Stimulated activated CD8-positive, alpha-beta memory T cell treated with anti-CD3 and anti-CD28 coated beads, Interleukin-4, amount 100 ng/mL, for 24 hours (primary cell): Measurements from ENCODE around the gene ATP6V0A4.
"Not testable (repeated sequence)": the region's sequence is repeated elsewhere in the genome, so short reads cannot be mapped to it uniquely, and the experiment has no call there.

Experiments
- DNase-seq: peaks from one replicate; pipeline ENCODE4 v3.0.0-alpha.2; 2020; ENCODE audit warnings: low read depth

The ATP6V0A4 gene

DNA sequence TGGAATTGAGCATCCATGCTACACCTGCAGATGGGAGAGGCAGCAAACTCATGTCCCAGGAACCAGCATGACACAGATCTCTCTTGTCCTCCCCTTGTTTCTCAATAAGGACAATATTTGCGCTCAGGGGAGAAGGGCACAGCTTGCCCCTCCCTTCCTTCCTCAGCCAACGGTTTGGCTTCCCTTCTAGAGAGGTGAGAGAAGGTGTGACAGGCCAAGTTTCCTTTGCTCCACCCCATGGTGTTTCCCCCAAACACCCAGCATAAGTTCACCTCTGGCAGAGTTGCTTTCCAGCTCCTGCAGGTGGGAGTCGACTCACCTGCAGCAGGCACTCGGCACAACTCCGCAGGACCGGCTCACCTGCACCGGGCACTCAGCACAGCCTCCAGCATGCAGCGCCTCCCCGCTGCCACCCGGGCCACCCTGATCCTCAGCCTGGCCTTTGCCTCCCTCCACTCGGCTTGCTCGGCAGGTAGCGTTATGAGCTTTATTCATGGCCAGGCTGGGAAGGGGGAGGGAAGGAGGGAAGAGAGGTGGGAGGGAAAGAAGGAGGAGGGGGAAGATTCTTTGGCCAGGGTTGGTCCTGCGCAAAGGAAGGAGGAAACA is at the start of gene ATP6V0A4, which contains the start of gene TMEM213:
Gene ATP6V0A4, minus strand, starts transcription at position 482 of the 606 bp plus-strand sequence. CDS start 26,949 bp downstream, outside the sequence.
Gene TMEM213, plus strand, starts transcription at position 280 of the 606 bp plus-strand sequence. Its CDS starts 111 bp downstream, at position 391.
- no peak for DNase-seq

DNA sequence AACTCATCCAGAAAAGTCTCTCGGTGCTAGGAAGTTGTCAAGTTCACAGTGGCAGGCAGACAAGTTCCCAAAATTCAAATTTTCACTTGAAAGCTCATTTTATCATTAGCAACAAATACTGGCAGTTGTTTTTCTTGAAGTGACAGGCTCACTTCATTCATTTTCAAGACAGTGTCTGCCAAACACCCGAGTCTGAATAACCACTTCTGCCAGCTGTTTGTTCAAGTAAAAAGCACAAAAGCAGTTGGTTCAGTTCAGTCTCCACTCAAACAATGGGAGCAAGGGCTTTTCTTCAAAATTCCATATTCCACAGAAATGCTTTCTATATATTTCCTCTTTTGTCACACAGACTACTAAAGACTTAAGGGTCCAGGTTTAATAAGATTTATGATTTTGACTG is 47.7 kb upstream of the ATP6V0A4 start:
- DNase-seq: no peak

DNA sequence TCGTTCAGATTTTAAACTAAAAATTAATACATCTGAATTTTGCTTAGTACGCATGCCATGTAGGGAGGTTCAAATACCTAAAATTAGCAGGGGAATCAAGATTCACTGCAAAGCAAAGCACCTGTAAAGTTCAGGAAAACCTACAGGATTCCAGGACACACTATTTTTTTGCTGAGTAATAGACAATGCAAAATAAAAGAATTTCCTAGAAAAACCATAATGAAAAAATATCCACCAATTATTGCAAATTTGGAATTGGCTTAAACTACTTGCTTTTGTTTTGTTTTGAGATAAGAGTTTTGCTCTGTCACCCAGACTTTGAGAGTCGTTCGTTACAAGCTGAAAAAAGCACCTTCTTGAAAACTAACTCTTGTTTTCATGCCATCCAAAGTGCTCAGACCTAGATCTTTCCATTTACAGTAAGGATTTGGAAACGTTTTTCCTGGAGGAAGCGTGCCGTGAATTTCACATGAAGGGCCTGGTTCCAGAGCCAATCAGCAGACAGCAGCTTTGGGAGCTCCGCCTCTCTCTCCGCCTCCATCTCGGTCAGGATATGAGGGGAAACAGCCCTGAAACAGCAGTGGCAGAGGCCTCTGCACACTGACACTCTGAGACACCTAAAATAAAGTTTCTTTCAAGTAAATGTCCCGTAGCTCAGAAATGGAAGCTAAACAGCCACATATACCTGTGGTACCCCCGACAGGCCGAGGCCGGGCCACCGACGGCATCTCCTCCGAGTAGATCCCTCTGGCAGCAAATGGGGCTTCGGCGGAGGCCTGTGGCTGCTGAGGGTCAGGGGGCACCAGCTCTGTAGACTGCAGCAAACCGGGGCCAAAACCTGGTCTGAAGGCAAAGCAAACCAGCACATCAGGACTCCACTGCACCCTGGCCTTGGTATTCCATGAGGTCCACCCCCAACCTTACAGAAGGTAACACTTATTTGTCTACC is 45.9 kb upstream of the ATP6V0A4 start:
- no peak for DNase-seq

DNA sequence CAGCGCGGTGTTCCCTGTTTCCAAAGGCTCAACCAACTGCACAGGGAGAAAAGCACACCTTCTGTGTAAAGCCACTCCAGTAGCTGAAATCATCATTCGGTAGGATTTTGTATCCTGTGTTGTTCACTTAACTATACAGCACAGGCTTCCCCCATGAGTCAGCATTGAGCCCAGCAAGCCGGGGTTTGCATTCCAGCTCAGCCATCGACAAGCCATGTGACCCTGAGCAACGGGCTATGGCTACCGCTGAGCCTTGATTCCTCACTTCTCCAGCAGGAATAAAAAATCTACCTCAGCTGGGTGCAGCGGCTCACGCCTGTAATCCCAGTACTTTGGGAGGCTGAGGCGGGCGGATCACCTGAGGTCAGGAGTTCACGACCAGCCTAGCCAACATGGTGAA is 44.1 kb upstream of the ATP6V0A4 start:
- no peak for DNase-seq

DNA sequence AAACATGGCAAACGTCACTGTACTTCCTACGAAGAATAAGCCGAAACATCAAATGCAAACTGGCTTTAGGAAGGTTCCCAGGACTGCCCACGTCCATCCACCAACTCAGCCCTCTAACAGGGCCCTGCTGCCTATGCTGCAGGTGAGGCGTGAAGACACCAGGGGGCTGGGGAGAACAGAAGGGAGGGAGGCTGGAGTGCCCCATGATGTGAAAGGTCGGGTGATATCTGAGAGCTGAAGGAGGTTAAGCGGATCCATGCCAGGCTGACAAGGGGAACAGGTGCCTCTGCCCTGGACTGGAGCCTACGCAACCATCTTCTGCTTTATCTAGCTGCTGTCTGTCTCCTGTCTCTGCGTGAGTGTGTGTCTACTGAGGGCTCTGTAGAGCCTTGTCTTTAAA is 40.2 kb upstream of the ATP6V0A4 start:
- DNase-seq: no peak

DNA sequence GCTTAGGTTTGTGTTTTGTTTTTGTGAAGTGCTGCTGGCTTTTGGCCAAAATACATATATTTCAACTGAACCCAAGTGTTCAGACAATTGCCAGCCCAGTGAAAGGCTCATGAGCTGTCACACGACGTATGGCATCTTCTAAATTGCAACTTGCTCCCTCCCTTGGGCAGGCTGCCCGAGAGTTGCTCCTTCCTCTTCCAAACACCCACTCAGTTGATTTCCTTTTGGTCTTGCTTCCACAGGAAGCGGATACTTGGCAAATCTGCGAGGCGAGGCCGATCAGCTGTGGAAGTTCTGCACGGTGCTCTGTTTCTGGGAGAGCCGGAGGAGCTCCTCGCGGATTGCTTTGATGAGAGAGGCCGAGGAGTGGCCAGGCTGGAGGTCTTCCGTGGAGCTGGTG is 39.6 kb upstream of the ATP6V0A4 start:
- DNase-seq: no peak

DNA sequence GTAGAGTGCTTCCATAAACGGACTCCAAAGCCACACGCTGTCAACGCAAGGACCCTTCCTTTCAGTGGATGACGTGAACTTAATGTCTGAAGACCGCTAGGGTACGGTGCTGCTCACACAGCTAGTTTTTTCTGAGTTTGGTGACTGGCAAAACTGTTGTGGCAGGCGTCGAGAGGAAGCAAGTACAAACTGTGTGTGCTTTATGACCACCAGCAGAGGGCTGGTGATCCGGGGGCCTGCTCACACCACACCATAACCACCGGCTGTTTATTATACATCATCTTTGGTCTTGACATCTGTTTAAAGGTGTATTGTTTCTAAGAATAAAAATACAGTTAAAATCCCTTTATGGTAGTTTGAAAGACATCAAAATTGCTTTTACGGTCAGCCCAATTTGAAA is 37.1 kb upstream of the ATP6V0A4 start:
- DNase-seq: no peak

DNA sequence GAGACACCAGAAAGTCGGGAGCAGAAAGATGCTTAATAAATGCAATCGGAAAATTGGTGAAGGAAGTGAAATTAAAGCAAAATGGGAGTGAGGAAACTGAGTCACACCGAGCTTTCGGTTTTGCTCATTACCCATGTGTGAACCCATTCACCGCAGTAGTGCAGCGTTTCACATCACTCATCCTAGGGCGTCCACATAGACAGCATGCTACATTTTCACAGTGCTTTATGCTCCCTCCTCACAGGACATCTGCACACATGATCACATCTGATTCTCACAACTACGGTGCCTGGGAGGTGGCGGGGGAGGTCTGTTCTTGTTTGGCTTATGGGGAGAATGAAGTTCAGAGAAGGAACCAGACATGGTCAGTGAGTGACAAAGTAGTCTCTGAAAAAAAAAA is 36.6 kb upstream of the ATP6V0A4 start:
- no peak for DNase-seq

DNA sequence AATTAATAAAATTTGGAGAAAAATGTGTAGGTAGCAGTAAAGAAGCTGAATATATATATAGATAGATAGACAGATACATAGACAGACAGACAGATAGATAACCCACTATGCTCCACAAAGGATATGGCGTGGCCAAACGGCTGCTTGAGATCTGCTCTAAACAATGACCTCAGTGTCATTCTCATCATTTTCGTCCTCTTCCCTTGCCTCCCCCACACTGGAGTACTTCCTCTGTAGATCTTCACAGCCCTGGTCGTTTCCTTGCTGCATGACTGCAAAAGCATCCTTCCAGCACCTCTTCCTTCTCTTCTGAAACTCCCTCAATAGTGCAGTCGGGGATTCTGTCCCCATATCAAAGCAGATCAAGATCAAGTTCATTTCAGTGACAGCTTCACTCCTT is 35.6 kb upstream of the ATP6V0A4 start:
- DNase-seq: no peak

DNA sequence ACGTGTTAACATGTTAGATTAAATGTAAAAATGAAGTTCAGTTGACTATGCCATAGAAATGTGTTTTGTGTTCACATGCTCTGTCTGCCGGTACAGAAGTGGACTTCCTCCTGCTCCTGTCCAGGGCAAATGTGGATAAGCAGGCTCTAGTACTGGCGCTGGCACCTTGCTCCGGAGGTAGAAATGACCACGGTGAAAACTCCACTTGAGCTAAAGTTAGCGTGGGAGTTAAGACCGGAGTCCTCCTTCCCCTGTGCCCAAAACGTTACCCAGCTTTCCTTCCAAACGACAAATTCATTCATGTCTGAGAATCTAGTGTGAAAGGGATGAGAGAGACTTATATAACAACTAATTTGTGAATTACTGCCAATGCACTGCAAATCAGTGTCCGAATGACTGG is 35.0 kb upstream of the ATP6V0A4 start:
- DNase-seq: no peak

DNA sequence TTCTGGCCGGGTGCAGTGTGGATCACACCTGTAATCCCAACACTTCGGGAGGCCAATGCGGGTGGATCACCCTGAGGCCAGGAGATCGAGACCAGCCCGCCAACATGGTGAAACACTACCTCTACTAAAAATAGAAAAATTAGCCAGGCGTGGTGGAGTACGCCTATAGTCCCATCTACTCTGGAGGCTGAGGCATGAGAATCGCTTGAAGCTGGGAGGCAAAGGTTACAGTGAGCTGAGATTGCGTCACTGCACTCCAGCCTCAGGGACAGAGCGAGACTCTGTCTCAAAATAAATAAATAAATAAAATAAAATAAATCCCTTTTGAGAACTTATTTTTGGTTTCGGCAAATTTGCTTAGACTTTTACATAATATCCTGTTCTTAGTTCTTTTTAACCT is 31.3 kb upstream of the ATP6V0A4 start:
- no peak for DNase-seq

DNA sequence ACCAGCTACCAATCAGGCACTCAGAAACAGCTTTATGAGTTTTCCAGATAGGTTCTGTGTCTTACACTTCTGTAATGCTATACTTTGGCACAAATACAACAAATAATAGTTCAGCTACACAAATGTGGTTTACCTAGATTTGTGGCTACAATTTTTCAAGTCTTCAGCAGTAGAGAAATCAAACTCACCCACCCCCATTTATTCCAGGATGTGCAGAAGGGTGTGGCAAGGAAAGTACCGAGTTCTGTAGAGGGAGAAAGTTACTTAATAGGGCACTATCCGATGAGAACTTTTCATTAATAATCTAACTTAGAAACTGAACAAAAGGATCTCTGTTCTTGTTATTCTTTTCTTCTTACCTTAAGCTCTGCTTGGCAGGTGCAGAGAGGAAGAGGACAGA is 30.3 kb upstream of the ATP6V0A4 start:
- no peak for DNase-seq

DNA sequence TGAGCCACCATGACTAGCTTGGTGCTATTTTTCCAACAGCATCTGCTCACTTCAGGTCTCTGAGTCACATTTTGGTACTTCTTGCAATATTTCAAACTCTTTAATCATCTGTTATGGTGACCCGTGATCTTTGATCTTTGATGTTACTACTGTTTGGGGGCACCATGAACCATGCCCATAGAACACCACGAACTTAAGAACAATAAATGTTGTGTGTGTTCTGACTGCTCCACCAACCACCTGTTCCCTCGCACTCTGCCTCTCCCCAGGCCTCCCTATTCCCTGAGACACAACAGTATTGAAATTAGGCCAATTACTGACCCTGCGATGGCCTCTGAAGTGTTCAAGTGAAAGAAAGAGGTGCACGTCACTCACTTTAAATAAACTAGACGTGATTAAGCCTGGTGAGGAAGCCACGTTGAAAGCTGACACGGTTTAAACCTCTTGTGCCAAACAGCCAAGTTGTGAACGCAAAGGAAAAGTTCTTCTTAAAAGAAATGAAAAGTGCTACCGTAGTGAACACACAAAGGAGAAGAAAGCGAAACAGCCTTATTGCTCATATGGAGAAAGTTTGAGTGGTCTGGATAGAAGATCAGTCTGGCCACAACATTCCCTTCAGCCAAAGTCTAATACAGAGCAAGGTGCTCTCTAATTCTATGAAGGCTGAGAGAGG is 27.2 kb upstream of the ATP6V0A4 start:
- DNase-seq: no peak

DNA sequence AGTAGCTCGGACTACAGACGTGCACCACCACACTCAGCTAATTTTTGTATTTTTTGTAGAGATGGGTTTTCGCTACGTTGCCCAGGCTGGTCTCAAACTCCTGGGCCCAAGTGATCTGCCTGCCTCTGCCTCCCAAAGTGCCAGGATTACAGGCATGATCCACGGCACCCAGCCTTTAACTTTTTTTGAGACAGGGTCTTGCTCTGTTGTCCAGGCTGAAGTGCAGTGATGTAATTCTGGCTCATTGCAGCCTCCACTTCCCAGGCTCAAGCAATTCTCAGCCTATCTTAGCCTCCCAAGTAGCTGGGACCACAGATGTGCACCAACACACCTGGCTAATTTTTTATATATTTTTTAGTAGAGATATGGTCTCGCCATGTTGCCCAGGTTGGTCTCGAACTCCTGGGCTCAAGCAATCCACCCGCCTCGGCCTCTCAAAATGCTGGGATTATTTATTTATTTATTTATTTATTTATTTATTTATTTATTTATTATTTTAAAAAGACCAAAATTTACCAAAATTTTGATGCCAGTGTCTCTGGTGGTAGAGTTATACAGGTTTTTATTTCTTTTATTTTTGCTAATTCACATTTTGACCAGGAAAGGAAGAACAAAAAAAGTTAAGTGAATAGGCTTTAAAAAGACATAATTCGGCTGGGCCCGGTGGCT is 25.0 kb upstream of the ATP6V0A4 start:
- DNase-seq: no peak

DNA sequence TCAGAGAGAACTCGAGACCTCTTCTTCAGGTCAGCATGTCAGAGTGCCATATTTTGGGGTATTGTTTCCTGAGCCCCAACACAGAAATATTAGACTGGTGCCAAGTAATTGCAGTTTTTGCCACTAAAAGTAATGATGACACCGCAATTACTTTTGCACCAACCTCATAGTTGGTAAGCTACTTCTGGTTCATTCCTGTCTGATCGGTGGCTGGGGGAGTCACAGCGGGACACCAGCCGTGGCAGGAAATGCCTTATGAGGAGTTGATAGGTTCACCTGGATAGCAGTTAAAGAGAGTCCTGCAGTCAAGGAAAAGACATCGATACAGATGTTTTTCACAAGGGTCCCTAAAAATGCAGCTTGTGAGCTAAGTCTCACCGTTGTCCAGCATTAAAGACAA is 23.9 kb upstream of the ATP6V0A4 start:
- DNase-seq: no peak

DNA sequence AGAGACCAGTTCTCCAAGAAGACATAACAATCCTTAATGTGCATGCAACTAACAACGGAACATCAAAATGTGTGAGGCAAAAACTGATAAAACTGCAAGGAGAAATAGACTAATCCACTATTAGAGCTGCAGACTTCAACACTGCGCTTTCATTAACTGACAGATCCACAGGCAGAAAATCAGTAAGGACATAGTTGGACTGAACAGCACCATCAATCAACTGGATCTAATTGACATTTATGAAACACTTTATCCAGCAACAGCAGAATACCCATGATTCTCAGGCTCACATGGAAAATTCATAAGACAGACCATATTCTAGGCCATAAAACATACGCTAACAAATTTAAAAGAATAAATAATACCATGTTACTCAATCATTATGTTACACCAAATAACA is 21.6 kb upstream of the ATP6V0A4 start:
- no peak for DNase-seq

DNA sequence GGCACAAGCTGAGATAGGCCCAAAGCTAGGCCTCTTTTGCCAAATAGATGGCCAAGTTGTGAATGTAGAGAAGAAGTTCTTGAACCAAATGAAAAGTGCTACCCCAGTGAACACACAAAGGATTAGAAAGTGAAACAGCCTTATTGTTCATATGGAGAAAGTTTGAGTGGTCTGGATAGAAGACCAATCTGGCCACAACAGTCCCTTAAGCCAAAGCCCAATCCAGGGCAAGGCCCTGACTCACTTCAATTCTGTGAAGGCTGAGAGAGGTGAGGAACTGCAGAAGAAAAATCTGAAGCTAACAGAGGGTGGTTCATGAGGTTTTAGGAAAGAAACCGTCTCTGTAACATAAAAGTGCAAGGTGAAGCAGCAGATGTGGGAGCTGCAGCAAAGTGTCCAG is 18.7 kb upstream of the ATP6V0A4 start:
- DNase-seq: no peak

DNA sequence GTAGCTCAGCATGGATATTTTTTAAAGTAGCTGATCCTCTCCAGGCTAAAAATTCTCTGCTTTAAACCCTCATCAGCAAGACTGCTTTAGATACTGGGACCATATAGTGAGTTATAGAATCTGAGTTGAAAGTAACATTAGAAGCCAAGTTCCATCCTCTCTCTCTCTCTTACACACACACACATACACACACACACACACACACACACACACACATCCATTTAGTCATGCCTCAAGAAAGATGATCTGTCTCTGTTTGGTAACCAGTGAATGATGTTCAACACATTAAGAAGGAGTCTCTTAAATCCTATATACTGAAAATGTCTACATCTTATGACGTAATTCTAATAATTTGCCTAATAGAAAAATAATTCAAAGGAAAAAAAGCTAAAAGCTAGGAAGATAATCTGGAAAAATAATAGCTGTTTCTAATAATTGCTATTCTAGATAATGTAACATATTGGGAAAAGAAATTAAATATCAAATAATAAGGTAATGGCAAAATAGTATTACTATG is 16.9 kb upstream of the ATP6V0A4 start:
- DNase-seq: no peak

DNA sequence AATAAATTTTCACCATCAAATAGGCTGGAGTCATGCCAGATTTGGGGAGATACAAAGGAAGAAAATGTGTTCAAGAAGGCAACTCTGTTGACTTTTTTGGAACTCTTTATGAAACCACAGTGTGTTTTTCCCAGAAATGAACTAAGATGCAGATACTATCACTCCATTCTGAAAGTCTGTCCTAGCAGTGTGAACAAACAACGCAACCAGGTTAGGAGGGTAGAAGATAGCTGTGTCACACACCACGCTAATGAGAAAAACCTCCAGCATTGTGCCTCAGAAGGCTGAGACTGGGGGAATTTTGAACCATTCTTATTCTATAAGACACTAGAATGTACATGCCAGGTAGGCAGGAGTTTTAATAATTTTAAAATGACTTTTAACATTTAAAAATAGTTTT is 15.9 kb upstream of the ATP6V0A4 start:
- DNase-seq: no peak

DNA sequence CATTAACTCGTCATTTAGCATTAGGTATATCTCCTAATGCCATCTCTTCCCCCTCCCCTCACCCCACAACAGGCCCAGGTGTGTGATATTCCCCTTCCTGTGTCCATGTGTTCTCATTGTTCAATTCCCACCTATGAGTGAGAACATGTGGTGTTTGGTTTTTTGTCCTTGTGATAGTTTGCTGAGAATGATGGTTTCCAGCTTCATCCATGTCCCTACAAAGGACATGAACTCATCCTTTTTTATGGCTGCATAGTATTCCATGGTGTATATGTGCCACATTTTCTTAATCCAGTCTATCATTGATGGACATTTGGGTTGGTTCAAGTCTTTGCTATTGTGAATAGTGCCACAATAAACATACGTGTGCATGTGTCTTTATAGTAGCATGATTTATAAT is 13.3 kb upstream of the ATP6V0A4 start:
- DNase-seq: not testable (repeated sequence)

DNA sequence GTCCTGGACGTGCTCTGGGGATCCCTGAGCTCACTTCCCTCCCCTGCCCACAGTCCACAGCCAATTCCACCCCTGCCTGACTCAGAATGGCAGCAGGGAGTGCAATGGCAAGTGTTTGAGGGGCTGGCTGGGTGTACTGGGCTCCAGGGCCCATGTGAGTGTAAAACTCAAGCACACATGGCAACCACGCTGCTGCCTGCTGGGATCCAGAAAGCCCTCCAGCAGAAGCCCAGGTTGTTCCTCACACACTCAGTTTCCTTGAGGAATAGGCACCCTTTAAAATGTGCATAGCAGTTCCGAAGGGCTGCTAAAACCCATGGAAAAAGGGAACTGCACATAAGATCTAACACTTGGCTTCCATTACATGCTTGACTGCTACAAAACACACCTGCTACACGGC is 11.3 kb upstream of the ATP6V0A4 start:
- DNase-seq: no peak

DNA sequence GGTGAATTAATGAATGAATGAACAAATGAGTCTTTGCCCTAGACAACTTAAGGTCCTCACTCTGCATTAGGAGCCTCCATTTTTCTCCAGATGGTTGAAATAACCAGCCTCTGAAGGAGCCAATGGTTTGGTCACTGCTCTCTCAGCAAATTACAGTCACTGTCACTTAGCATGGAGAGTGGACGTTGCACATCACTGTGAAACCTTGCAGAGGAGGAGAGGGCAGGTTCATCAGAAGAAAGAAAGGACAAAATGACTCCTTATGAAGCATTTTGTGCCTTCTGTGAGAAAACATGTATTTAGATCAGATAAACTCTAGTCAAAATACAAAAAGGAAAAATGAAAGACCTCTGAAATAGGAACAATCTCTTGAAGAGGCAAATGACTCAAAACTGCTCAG is 6.6 kb upstream of the ATP6V0A4 start:
- no peak for DNase-seq
